Stimulated activated CD8-positive, alpha-beta memory T cell treated with anti-CD3 and anti-CD28 coated beads, Interleukin-7, amount 100 ng/mL, for 1 hour (primary cell): ENCODE results near the gene OR51S1.
"Not testable (repeated sequence)": the region's sequence is repeated elsewhere in the genome, so short reads cannot be mapped to it uniquely, and the experiment has no call there.

Experiments used
- DNase-seq, 2 donors: peaks; one replicate each; pipeline ENCODE4 v3.0.0-alpha.2; 2020; ENCODE audit warnings: low read depth in 2 of 2

Gene OR51S1, protein sequence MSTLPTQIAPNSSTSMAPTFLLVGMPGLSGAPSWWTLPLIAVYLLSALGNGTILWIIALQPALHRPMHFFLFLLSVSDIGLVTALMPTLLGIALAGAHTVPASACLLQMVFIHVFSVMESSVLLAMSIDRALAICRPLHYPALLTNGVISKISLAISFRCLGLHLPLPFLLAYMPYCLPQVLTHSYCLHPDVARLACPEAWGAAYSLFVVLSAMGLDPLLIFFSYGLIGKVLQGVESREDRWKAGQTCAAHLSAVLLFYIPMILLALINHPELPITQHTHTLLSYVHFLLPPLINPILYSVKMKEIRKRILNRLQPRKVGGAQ

GRCh38 chr11:4848908-4849532 lies at the start of gene OR51S1:
OR51S1 (minus strand) TSS chr11:4849208; CDS start chr11:4849208, 0 bp downstream.
- no peak for DNase-seq

GRCh38 chr11:4891996-4892640 lies 43.1 kb upstream of the OR51S1 start:
- DNase-seq = no peak

DNA sequence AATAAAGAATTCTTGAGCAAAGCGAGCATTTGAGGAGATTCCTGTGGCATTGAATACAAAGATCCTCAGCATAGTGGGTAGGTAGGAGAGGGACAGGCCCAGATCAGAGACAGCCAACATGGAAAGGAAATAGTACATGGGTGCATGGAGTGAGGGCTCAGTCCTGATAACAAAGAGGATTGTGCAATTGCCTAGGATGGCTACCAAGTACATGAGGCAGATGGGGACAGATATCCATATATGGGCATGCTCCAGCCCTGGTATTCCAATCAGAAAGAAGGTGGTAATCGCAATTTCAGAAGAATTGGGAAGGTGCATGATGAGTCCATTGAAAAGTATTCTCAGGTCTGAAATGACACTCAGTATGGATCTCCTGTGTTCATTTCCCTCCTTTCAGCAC lies 41.3 kb upstream of the OR51S1 start:
- DNase-seq = no peak

- DNase-seq = no peak
Observed at GRCh38 chr11:4887591-4887990, 38.6 kb upstream of the OR51S1 start.

DNA sequence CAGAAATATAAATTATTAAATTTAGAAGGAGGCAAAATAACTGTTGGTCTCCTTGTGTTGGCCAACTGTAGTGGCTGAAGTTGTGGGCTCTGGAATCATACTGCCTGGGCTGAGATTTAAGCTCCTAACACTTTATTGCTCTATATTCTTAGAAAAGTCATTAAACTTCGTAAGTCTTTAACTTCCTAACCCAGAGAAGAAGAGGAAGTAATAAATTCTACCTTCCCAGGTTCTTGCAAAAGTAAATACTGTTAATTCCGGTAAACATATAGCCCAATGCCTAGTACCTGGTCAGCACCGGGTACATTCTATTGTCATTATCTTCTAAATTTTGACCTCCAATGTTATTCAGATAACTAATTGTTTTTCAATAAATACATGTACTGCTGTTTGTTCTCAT lies 37.2 kb upstream of the OR51S1 start:
- DNase-seq = no peak

DNA sequence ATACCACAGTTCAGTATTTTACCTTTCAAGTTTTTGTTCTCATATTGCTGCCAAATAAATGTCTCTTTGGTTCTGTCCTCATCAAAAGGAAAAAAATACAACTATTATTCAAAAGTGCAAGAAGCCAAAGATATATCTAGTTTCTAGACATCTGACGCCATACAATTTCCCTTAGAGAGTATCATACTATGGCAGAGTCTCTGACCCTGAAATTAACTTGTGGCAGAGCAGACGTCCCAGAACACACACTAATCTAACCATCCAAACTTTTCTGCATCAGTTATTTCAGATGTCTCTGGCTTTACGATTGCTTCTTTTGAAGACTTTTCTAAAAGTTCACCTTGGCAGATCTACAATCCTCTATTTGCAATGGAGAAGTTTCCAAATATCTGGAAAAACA lies 35.4 kb upstream of the OR51S1 start:
- no peak for DNase-seq

- no peak for DNase-seq
Observed at GRCh38 chr11:4882543-4882942, 33.5 kb upstream of the OR51S1 start.

DNA sequence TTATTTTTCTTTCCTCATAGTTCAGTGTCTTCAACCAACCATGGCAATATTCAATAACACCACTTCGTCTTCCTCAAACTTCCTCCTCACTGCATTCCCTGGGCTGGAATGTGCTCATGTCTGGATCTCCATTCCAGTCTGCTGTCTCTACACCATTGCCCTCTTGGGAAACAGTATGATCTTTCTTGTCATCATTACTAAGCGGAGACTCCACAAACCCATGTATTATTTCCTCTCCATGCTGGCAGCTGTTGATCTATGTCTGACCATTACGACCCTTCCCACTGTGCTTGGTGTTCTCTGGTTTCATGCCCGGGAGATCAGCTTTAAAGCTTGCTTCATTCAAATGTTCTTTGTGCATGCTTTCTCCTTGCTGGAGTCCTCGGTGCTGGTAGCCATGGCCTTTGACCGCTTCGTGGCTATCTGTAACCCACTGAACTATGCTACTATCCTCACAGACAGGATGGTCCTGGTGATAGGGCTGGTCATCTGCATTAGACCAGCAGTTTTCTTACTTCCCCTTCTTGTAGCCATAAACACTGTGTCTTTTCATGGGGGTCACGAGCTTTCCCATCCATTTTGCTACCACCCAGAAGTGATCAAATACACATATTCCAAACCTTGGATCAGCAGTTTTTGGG lies 33.0 kb upstream of the OR51S1 start, which contains the start of gene OR51T1:
Gene OR51T1, plus strand, starts transcription at position 41 of the 641 bp plus-strand sequence. Its CDS starts 0 bp downstream, at position 41.
- no peak for DNase-seq

DNA sequence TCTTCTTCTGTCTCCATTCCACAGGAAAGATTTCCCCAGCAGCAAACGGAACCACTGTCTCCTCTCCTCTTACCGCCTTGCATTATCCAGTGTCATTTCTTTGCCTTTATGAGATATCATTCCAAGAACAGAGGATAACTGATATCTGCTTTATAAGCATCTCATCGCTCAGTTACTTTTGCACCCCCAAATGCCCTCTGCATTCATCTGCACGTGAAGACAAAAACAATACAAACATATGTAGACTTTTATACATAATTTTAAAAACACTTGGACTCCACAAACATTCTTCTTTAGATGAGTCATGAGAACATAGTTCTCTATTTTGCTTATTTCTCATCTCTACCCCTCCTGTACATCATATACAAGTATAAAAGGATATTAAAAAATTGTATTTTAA lies 32.2 kb upstream of the OR51S1 start:
- no peak for DNase-seq

DNA sequence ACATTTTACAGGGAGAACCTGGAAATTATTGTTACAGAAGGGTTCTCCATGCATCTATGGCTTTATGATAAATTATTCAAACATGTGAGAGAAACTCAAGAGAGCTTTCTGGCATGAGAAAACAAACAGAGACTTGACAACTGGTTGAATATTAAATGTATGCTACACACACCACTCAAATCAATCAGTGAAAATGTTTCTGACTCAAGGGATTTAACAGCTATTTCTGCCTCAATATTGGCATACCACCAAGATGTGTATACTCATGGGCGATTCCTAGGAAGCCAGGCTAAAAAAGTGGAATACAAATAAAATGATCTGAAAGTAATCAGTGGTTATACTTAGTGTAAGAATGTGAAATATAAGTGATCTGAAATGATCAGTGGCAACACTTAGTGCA lies 16.8 kb upstream of the OR51S1 start:
- DNase-seq = no peak

- no peak for DNase-seq
Observed at GRCh38 chr11:4863876-4864275, 14.9 kb upstream of the OR51S1 start.

DNA sequence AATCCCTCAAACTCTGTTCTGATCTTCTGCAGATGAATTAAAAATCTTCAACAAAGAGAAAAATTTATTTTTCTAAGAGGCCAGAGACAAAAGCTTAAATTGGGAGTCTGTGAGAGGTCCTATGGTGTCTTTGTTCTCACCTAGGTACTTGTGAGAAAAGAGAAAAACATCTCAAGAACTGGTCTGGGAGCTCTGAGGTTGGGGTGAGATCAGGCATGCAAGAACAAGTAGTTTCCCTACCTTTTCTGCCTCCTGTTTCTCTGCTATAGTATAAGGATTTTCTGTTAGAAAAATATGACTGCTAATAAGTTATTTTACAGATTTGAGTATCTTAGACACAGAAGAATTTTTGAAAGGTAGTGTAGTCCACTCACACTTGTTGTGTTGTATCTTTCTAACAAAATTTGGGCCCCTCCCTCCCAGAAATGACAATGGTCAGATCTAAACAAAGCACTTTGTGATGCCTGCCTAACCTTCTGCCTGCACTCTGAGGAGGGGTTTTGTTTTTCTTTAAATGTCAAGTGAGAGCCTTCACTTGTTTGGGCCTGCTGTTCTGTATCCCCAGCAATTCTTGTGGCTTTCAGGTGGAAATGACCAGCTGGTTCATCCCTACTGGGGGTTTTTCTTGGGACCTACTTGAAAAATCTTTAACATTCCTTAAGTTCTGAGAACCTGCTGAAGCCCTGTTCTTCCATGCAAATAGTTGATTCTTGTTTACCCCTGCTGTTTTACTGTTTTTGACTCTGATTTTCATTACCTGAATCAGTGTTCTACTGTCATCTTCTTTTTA lies 13.6 kb upstream of the OR51S1 start:
- no peak for DNase-seq

DNA sequence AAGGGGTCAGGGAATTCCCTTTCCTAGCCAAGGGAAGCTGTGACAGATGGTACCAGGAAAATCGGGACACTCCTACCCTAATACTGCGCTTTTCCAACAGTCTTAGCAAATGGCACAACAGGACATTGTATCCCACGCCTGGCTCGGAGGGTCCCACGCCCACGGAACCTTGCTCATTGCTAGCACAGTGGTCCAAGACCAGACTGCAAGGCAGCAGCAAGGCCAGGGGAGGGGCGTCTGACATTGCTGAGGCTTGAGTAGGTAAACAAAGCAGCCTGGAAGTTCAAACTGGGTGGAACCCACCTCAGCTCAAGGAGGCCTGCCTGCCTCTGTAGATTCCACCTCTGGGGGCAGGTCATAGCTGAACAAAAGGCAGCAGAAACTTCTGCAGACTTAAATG lies 5.3 kb upstream of the OR51S1 start:
- not testable (repeated sequence) for DNase-seq

DNA sequence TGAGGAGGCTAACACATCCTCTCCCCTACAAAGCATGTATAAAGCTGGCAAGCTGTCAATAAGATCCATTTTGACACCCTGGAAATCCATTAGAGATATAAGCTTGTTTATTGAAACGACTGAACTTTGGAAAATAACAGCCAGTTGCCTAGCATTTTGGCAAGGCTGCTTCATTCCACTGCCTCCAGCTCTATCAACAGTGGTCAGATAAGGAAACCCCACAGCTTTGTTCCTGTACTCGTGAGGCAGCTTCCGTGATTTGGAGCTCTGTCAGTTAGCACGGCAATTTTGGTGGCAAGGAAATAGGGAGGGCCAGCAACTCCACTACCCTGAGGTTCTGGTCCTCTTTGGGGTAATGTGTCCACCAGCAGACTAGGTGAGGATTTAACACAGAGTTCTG lies 2.0 kb upstream of the OR51S1 start:
- no peak for DNase-seq

- DNase-seq = no peak
Observed at GRCh38 chr11:4839851-4840549, 9.0 kb downstream of the OR51S1 start.

DNA sequence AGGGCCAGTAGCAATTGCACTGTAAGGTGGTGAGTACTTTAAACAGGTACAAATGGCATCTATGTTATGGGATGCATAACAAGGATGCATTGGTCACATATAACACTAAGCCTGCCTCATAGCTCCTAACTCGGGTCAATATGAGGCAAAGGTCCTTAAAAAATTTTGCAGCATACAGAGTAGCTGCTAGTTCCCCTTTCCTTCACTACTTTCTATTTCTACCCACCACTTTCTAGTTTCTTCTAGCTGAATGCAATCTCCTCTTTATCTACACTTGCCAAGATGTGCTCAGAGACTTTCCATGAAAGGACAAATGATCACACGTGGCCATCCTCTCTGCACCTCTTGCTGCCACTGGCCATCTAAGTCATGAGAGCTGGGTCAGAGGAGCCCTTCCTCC lies 18.1 kb downstream of the OR51S1 start:
- no peak for DNase-seq

- no peak for DNase-seq
Observed at GRCh38 chr11:4830346-4830745, 18.7 kb downstream of the OR51S1 start.

- no peak for DNase-seq
Observed at GRCh38 chr11:4826425-4826824, 22.6 kb downstream of the OR51S1 start.

DNA sequence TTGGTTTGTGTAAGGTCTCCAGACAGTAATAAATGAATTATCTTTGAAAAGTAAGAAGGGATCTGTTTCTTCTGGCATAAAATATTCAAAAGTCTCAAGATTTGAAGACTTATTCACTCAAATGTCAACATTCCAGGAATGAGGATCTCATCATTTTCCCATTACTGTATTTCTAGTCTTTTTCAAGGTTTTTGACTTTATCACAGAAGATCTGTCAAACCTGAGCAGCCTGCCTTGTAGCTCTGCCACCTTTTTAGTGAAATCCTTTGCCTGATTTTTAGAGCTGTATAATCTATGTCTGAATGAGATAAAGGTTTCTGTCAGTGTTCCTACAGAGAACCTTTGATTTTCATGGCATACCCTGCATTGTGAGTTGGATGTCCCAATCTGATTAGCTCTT lies 23.9 kb downstream of the OR51S1 start:
- DNase-seq = no peak

GRCh38 chr11:4821021-4821420 lies 28.0 kb downstream of the OR51S1 start, which contains the start of gene OR51F2:
OR51F2 (plus strand) TSS chr11:4821321; CDS start chr11:4821422, 101 bp downstream.
- no peak for DNase-seq

- no peak for DNase-seq
Observed at GRCh38 chr11:4809246-4809645, 39.8 kb downstream of the OR51S1 start.
